WTC11 (cell line): ENCODE measurements around the gene MRC2.

ENCODE experiments used
- ARID4B ChIP-seq: sonication (generic); formaldehyde crosslinking; IDR thresholded peaks from 2 replicates; pipeline ENCODE4 v1.8.0; 2023; ENCODE audit warnings: missing genetic modification reagents, mild to moderate bottlenecking, borderline replicate concordance
- ATF6 ChIP-seq: sonication (generic); formaldehyde crosslinking; IDR thresholded peaks from 2 replicates; pipeline ENCODE4 v1.8.1; 2023; ENCODE audit warnings: mild to moderate bottlenecking, missing genetic modification reagents
- FOXK1 ChIP-seq: sonication (generic); formaldehyde crosslinking; IDR thresholded peaks from 2 replicates; pipeline ENCODE4 v1.8.0; 2022; ENCODE audit warnings: mild to moderate bottlenecking, moderate library complexity, missing genetic modification reagents
- GRHL2 ChIP-seq: fragments of 250-450 bp; sonication (Bioruptor Pico); IDR thresholded peaks from 2 replicates; pipeline ENCODE4 v1.8.0; 2022; ENCODE audit warnings: mild to moderate bottlenecking, moderate library complexity; ENCODE audit not compliant: insufficient replicate concordance, severe bottlenecking
- HMGXB4 ChIP-seq: sonication (generic); formaldehyde crosslinking; IDR thresholded peaks from 2 replicates; pipeline ENCODE4 v1.8.1; 2023; ENCODE audit warnings: mild to moderate bottlenecking, moderate library complexity, missing genetic modification reagents
- KAT7 ChIP-seq: sonication (generic); formaldehyde crosslinking; IDR thresholded peaks from 2 replicates; pipeline ENCODE4 v1.8.1; 2023; ENCODE audit warnings: missing genetic modification reagents, mild to moderate bottlenecking, borderline replicate concordance
- MAX ChIP-seq: sonication (generic); formaldehyde crosslinking; IDR thresholded peaks from 2 replicates; pipeline ENCODE4 v1.8.0; 2022; ENCODE audit warnings: mild to moderate bottlenecking, missing genetic modification reagents
- MXD4 ChIP-seq: fragments of 250-450 bp; sonication (Bioruptor Pico); IDR thresholded peaks from 2 replicates; pipeline ENCODE4 v1.8.0; 2021; ENCODE audit warnings: mild to moderate bottlenecking, moderate library complexity, borderline replicate concordance
- NR1H2 ChIP-seq: sonication (generic); formaldehyde crosslinking; IDR thresholded peaks from 2 replicates; pipeline ENCODE4 v1.9.0; 2021; ENCODE audit warnings: mild to moderate bottlenecking, moderate library complexity, missing genetic modification reagents
- ZNF121 ChIP-seq: sonication (generic); formaldehyde crosslinking; IDR thresholded peaks from 2 replicates; pipeline ENCODE4 v1.8.0; 2023; ENCODE audit warnings: missing genetic modification reagents
- ZNF263 ChIP-seq: sonication (generic); formaldehyde crosslinking; IDR thresholded peaks from 2 replicates; pipeline ENCODE4 v1.8.1; 2022; ENCODE audit warnings: low read depth, mild to moderate bottlenecking, moderate library complexity, missing genetic modification reagents
- ZNF512 ChIP-seq: sonication (generic); formaldehyde crosslinking; IDR thresholded peaks from 2 replicates; pipeline ENCODE4 v1.8.1; 2022; ENCODE audit warnings: missing genetic modification reagents, borderline replicate concordance
- TF ChIP-seq, protein P1 (sequence below): fragments of 200-600 bp; IDR thresholded peaks from 2 replicates; pipeline ENCODE4 v1.8.0; 2022; ENCODE audit warnings: antibody characterized with exemption
- TF ChIP-seq, protein P2 (sequence below): sonication (generic); formaldehyde crosslinking; IDR thresholded peaks from 2 replicates; pipeline ENCODE4 v1.8.0; 2022; ENCODE audit warnings: mild to moderate bottlenecking, missing genetic modification reagents

DNA sequence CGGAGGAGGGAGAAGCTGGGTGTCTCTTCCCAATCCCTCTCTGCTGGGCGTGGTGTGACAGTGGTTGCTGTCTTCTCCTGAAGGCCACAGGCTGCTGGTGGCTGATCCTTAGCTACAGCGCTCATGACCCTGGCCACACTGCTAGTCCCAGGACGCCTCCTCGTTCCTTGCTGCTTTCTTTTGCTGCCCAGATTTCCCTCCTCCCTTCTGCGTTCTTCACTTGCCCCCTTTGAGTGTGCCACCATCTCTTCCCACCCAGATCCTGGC lies 90.1 kb downstream of the MRC2 start:
- no peak for TF ChIP-seq HMGXB4 (CRISPR knock-in tag)
- no peak for TF ChIP-seq MXD4
- TF ChIP-seq, protein P1, sequence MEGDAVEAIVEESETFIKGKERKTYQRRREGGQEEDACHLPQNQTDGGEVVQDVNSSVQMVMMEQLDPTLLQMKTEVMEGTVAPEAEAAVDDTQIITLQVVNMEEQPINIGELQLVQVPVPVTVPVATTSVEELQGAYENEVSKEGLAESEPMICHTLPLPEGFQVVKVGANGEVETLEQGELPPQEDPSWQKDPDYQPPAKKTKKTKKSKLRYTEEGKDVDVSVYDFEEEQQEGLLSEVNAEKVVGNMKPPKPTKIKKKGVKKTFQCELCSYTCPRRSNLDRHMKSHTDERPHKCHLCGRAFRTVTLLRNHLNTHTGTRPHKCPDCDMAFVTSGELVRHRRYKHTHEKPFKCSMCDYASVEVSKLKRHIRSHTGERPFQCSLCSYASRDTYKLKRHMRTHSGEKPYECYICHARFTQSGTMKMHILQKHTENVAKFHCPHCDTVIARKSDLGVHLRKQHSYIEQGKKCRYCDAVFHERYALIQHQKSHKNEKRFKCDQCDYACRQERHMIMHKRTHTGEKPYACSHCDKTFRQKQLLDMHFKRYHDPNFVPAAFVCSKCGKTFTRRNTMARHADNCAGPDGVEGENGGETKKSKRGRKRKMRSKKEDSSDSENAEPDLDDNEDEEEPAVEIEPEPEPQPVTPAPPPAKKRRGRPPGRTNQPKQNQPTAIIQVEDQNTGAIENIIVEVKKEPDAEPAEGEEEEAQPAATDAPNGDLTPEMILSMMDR, result no peak
- no peak for TF ChIP-seq FOXK1 (CRISPR knock-in tag)
- TF ChIP-seq KAT7, result no peak
- TF ChIP-seq ZNF512 (CRISPR knock-in tag), result no peak
- no peak for TF ChIP-seq ZNF263 (CRISPR knock-in tag)
- TF ChIP-seq ARID4B, result no peak
- no peak for TF ChIP-seq MAX (CRISPR knock-in tag)
- TF ChIP-seq NR1H2 (CRISPR knock-in tag), result no peak
- TF ChIP-seq, protein P2, sequence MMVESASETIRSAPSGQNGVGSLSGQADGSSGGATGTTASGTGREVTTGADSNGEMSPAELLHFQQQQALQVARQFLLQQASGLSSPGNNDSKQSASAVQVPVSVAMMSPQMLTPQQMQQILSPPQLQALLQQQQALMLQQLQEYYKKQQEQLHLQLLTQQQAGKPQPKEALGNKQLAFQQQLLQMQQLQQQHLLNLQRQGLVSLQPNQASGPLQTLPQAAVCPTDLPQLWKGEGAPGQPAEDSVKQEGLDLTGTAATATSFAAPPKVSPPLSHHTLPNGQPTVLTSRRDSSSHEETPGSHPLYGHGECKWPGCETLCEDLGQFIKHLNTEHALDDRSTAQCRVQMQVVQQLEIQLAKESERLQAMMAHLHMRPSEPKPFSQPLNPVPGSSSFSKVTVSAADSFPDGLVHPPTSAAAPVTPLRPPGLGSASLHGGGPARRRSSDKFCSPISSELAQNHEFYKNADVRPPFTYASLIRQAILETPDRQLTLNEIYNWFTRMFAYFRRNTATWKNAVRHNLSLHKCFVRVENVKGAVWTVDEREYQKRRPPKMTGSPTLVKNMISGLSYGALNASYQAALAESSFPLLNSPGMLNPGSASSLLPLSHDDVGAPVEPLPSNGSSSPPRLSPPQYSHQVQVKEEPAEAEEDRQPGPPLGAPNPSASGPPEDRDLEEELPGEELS (CRISPR knock-in tag), result no peak
- TF ChIP-seq ATF6 (CRISPR knock-in tag), result no peak
- no peak for TF ChIP-seq ZNF121
- no peak for TF ChIP-seq GRHL2
